Peyer's patch (tissue), 4 donors: ENCODE data around the gene THOC1.

Source experiments
- CTCF ChIP-seq, 6 experiments: fragments of 450-650 bp in 4 of 6; fragments of 200-600 bp in 2 of 6; sonication (generic) in 1 of 6; IDR thresholded peaks; one replicate each; pipeline ENCODE4 v1.5.1; 2017 to 2019; ENCODE audit warnings: antibody characterized with exemption in 6 of 6, mild to moderate bottlenecking in 3 of 6, moderate library complexity in 1 of 6
- POLR2A ChIP-seq, 2 donors: fragments of 450-650 bp; IDR thresholded peaks; one replicate each; pipeline ENCODE4 v1.5.1; 2017; ENCODE audit warnings: antibody characterized with exemption in 2 of 2, mild to moderate bottlenecking in 2 of 2, moderate library complexity in 2 of 2

GRCh38 chr18:172361-172760 is 95.5 kb downstream of the THOC1 start:
- TF ChIP-seq CTCF (IDR thresholded peaks at IDR 0.05) (no peak), POLR2A (IDR thresholded peaks at IDR 0.05) (no peak)
